HCT116 (cell line): Measurements from ENCODE around the gene DERL2. TPM values are rescaled to one million over a fixed set of nuclear protein-coding genes. Genes with fewer than 3 reads are reported as not detected.

Experiments used
- ATAC-seq: fragments of 200-7000 bp; cut with Tn5 transposase; 2 replicates; pipeline ENCODE4 v1.9.1; 2020; ENCODE audit warnings: mild to moderate bottlenecking, moderate library complexity
- BruUV-seq: library from RNA; stranded (reverse); fragments of 400-500 nt; replicated peaks from 2 replicates; lab custom pipeline; 2021; lab: Mats Ljungman, UMichigan
- CTCF ChIA-PET: fragments of 300-600 bp; sonication (Branson Sonifier 250); formaldehyde crosslinking; loops from one replicate; lab custom pipeline; 2021; ENCODE audit warnings: antibody characterized with exemption; lab: Charles Lee
- POLR2A ChIA-PET: fragments of 300-600, 350-600 bp; sonication (Branson Sonifier 250); formaldehyde crosslinking; loops from one replicate; lab custom pipeline; 2021; ENCODE audit warnings: antibody characterized with exemption; lab: Charles Lee
- RAD21 ChIA-PET, 2 experiments: fragments of 300-600 bp; sonication (Branson Sonifier 250); formaldehyde crosslinking; loops; one replicate each; lab custom pipeline; 2023; ENCODE audit warnings: low total read pairs in 2 of 2; ENCODE audit not compliant: uncharacterized antibody in 2 of 2, unreplicated experiment in 2 of 2, low non-redundant PET in 1 of 2; lab: Charles Lee
- DNase-seq: peaks from one replicate; pipeline ENCODE4 v3.0.0-alpha.2; 2010; ENCODE audit warnings: low read depth, low spot score
- H2AFZ ChIP-seq: fragments of 200-600 bp; shearing (Covaris generic), sonication (generic); 2 replicates; pipeline ENCODE4 v1.6.1; 2017; ENCODE audit warnings: low read depth, mixed run types, mixed read lengths, antibody characterized with exemption, low read length; ENCODE audit not compliant: poor library complexity, severe bottlenecking
- H3K27ac ChIP-seq: 2 replicates; pipeline ENCODE4 v1.5.1; 2012; ENCODE audit warnings: low read depth, low read length
- H3K27me3 ChIP-seq: fragments of 200-600 bp; sonication (generic); 2 replicates; pipeline ENCODE4 v1.6.1; 2016; ENCODE audit warnings: mixed run types, low read length, mixed read lengths; ENCODE audit not compliant: insufficient read depth
- H3K36me3 ChIP-seq, 2 experiments: fragments of 200-500 bp in 1 of 2; fragments of 200-600 bp in 1 of 2; sonication (Bioruptor generic) in 1 of 2; sonication (generic) in 1 of 2; 2 replicates each; pipeline versions ENCODE4 v1.5.1 to v1.6.1; 2014 to 2016; ENCODE audit warnings: low read length in 2 of 2, inconsistent platforms in 1 of 2, mixed read lengths in 1 of 2, mixed run types in 1 of 2; ENCODE audit not compliant: insufficient read depth in 2 of 2, control insufficient read depth in 1 of 2
- H3K4me1 ChIP-seq, 2 experiments: fragments of 200-600 bp in 1 of 2; sonication (generic) in 1 of 2; 2 replicates each; pipeline versions ENCODE4 v1.5.1 to v1.6.1; 2012 to 2017; ENCODE audit warnings: low read length in 2 of 2, inconsistent platforms in 1 of 2, mild to moderate bottlenecking in 1 of 2, mixed read lengths in 1 of 2, mixed run types in 1 of 2, moderate library complexity in 1 of 2; ENCODE audit not compliant: insufficient read depth in 2 of 2, control insufficient read depth in 1 of 2
- H3K4me2 ChIP-seq: fragments of 200-600 bp; sonication (generic); 2 replicates; pipeline ENCODE4 v1.6.1; 2017; ENCODE audit warnings: mixed run types, low read length, mixed read lengths
- H3K4me3 ChIP-seq, 2 experiments: fragments of 200-600 bp in 1 of 2; sonication (generic) in 1 of 2; replicated peaks in 1 of 2; 2 replicates each; pipeline ENCODE4 v1.5.1; 2011 to 2016; ENCODE audit warnings: low read length in 2 of 2, control low read depth in 1 of 2, low read depth in 1 of 2, mild to moderate bottlenecking in 1 of 2, mixed read lengths in 1 of 2, mixed run types in 1 of 2
- H3K79me2 ChIP-seq: fragments of 200-600 bp; sonication (generic); 2 replicates; pipeline ENCODE4 v1.6.1; 2017; ENCODE audit warnings: mild to moderate bottlenecking, mixed run types, low read length, moderate library complexity, mixed read lengths; ENCODE audit not compliant: insufficient read depth
- H3K9ac ChIP-seq: fragments of 200-600 bp; sonication (generic); 2 replicates; pipeline ENCODE4 v1.6.1; 2016; ENCODE audit warnings: low read length, mixed read lengths
- H3K9me2 ChIP-seq: fragments of 200-600 bp; sonication (generic), shearing (Covaris generic); 2 replicates; pipeline ENCODE4 v1.6.1; 2017; ENCODE audit warnings: mixed run types, mild to moderate bottlenecking, moderate library complexity; ENCODE audit not compliant: insufficient read depth
- H3K9me3 ChIP-seq, 2 experiments: fragments of 200-500 bp in 1 of 2; fragments of 200-600 bp in 1 of 2; sonication (Bioruptor generic) in 1 of 2; sonication (generic) in 1 of 2; 2 replicates each; pipeline ENCODE4 v1.6.1; 2014 to 2017; ENCODE audit warnings: low read length in 2 of 2, mixed read lengths in 2 of 2, inconsistent platforms in 1 of 2, low read depth in 1 of 2, mild to moderate bottlenecking in 1 of 2, mixed run types in 1 of 2, moderate library complexity in 1 of 2; ENCODE audit not compliant: control insufficient read depth in 1 of 2, insufficient read depth in 1 of 2
- H4K20me1 ChIP-seq: fragments of 200-600 bp; sonication (generic), shearing (Covaris generic); 2 replicates; pipeline ENCODE4 v1.6.1; 2017; ENCODE audit warnings: mixed run types, mild to moderate bottlenecking, moderate library complexity; ENCODE audit not compliant: insufficient read depth
- ATF3 ChIP-seq: IDR thresholded peaks from 2 replicates; pipeline ENCODE4 v1.6.1; 2012
- CEBPB ChIP-seq: IDR thresholded peaks from 2 replicates; pipeline ENCODE4 v1.6.1; 2012; ENCODE audit warnings: low read depth
- EGR1 ChIP-seq: IDR thresholded peaks from 2 replicates; pipeline ENCODE4 v1.6.1; 2012; ENCODE audit warnings: low read depth
- ELF1 ChIP-seq: IDR thresholded peaks from 2 replicates; pipeline ENCODE4 v1.6.1; 2012; ENCODE audit warnings: low read depth, borderline replicate concordance
- EZH2 ChIP-seq: fragments of 200-600 bp; sonication (generic); IDR thresholded peaks from 2 replicates; pipeline ENCODE4 v1.6.1; 2017; ENCODE audit warnings: antibody characterized with exemption, mixed run types
- EZH2phosphoT487 ChIP-seq: fragments of 200-600 bp; IDR thresholded peaks from 2 replicates; pipeline ENCODE4 v1.6.1; 2018; ENCODE audit warnings: antibody characterized with exemption, borderline replicate concordance
- FOSL1 ChIP-seq: IDR thresholded peaks from 2 replicates; pipeline ENCODE4 v1.6.1; 2012; ENCODE audit warnings: low read depth
- JUND ChIP-seq: IDR thresholded peaks from 2 replicates; pipeline ENCODE4 v1.6.1; 2012
- MAX ChIP-seq: IDR thresholded peaks from 2 replicates; pipeline ENCODE4 v1.6.1; 2012
- POLR2A ChIP-seq: IDR thresholded peaks from 2 replicates; pipeline ENCODE4 v1.7.0; 2011; ENCODE audit warnings: borderline replicate concordance; ENCODE audit not compliant: insufficient read depth, insufficient read length; ENCODE audit errors: extremely low read depth
- SIN3A ChIP-seq: IDR thresholded peaks from 2 replicates; pipeline ENCODE4 v1.6.1; 2012; ENCODE audit warnings: low read depth
- SP1 ChIP-seq: IDR thresholded peaks from 2 replicates; pipeline ENCODE4 v1.6.1; 2012; ENCODE audit warnings: low read depth
- SRF ChIP-seq: IDR thresholded peaks from 2 replicates; pipeline ENCODE4 v1.6.1; 2012; ENCODE audit warnings: low read depth
- ZBTB33 ChIP-seq: IDR thresholded peaks from 2 replicates; pipeline ENCODE4 v1.6.1; 2011; ENCODE audit warnings: mild to moderate bottlenecking, low read length, moderate library complexity; ENCODE audit not compliant: insufficient replicate concordance; ENCODE audit errors: extremely low read depth
- ZFX ChIP-seq: fragments of 450-650 bp; IDR thresholded peaks from 2 replicates; pipeline ENCODE4 v1.6.1; 2017
- ZNF274 ChIP-seq: fragments of 200-500 bp; sonication (Bioruptor generic); IDR thresholded peaks from 2 replicates; pipeline ENCODE4 v1.6.1; 2014; ENCODE audit warnings: mild to moderate bottlenecking, low read depth, low read length, inconsistent platforms
- intact Hi-C: fragments of 100-400 bp; cut with micrococcal nuclease; formaldehyde crosslinking; loops from 2 replicates; pipeline ENCODE4 v1.10.0; 2022
- total RNA-seq: library from RNA; stranded (reverse); gene quantifications from one replicate; pipeline ENCODE4 v1.2.1, GENCODE V29; 2021; ENCODE audit not compliant: unreplicated experiment
- TF ChIP-seq, protein P1 (sequence below): IDR thresholded peaks from 2 replicates; pipeline ENCODE4 v1.6.1; 2012; ENCODE audit warnings: low read depth
- TF ChIP-seq, protein P2 (sequence below), 3 experiments: fragments of 200-600 bp in 1 of 3; sonication (generic) in 1 of 3; IDR thresholded peaks in 2 of 3; conservative IDR thresholded peaks in 1 of 3; 2 replicates each; pipeline ENCODE4 v1.5.1; 2012 to 2017; ENCODE audit warnings: low read depth in 2 of 3, low read length in 2 of 3, antibody characterized with exemption in 1 of 3, borderline replicate concordance in 1 of 3, control low read depth in 1 of 3, mild to moderate bottlenecking in 1 of 3, mixed read lengths in 1 of 3, mixed run types in 1 of 3, moderate library complexity in 1 of 3; ENCODE audit not compliant: insufficient read depth in 1 of 3

Gene DERL2
- total RNA-seq, 1 experiment from 2014 or later = 45.6 TPM

DNA sequence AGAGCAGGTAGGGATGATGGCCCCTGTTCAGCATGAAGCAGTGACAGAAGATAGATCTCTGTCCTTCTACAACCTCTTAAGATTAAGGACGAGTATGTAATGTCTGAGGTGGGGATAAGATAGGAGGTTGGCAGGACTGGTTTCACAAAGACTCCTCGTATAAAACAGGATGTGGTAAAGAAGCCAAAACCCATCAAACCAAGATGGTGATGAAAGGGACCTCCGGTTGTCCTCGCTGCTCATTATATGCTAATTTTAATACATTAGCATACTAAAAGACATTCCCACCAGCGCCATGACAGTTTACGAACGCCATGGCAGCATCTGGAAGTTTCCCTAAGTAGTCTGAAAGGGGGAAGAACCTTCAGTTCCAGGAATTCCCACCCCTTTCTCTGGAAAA, 27.6 kb upstream of the DERL2 start:
- ChIA-PET RAD21 (no interaction called here), POLR2A (no interaction called here), CTCF (no interaction called here)
- Histone ChIP-seq H3K27me3 (no peaks in the 10 kb centered on the region), H4K20me1 (no peaks in the 10 kb centered on the region), H3K4me3 (no peak overlapping the region), H3K4me1 (peaks cover 13 to 19% of the 10 kb centered on the region in 2 experiments; a peak in 3 of 4 replicates), H3K9ac (no peak overlapping the region), H3K4me2 (no peak overlapping the region), H3K9me2 (no peaks in the 10 kb centered on the region), H3K27ac (no peak overlapping the region), H3K9me3 (no peaks in the 10 kb centered on the region), H3K36me3 (no peaks in the 10 kb centered on the region), H2AFZ (no peak overlapping the region), H3K79me2 (no peaks in the 10 kb centered on the region)
- DNase-seq (no peak), ATAC-seq (no peak)
- no TSS peak for BruUV-seq
- TF ChIP-seq FOSL1 = no peak
- TF ChIP-seq POLR2A = no peak
- no peak for TF ChIP-seq ZBTB33
- no peak for TF ChIP-seq EZH2phosphoT487
- no peak for TF ChIP-seq SRF
- TF ChIP-seq ZFX = no peak
- TF ChIP-seq EZH2 = no peak
- TF ChIP-seq SP1 = no peak
- TF ChIP-seq, protein P1, sequence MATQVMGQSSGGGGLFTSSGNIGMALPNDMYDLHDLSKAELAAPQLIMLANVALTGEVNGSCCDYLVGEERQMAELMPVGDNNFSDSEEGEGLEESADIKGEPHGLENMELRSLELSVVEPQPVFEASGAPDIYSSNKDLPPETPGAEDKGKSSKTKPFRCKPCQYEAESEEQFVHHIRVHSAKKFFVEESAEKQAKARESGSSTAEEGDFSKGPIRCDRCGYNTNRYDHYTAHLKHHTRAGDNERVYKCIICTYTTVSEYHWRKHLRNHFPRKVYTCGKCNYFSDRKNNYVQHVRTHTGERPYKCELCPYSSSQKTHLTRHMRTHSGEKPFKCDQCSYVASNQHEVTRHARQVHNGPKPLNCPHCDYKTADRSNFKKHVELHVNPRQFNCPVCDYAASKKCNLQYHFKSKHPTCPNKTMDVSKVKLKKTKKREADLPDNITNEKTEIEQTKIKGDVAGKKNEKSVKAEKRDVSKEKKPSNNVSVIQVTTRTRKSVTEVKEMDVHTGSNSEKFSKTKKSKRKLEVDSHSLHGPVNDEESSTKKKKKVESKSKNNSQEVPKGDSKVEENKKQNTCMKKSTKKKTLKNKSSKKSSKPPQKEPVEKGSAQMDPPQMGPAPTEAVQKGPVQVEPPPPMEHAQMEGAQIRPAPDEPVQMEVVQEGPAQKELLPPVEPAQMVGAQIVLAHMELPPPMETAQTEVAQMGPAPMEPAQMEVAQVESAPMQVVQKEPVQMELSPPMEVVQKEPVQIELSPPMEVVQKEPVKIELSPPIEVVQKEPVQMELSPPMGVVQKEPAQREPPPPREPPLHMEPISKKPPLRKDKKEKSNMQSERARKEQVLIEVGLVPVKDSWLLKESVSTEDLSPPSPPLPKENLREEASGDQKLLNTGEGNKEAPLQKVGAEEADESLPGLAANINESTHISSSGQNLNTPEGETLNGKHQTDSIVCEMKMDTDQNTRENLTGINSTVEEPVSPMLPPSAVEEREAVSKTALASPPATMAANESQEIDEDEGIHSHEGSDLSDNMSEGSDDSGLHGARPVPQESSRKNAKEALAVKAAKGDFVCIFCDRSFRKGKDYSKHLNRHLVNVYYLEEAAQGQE = no peak
- TF ChIP-seq SIN3A = no peak
- no peak for TF ChIP-seq JUND
- no peak for TF ChIP-seq ELF1
- TF ChIP-seq ZNF274 = no peak
- TF ChIP-seq, protein P2, sequence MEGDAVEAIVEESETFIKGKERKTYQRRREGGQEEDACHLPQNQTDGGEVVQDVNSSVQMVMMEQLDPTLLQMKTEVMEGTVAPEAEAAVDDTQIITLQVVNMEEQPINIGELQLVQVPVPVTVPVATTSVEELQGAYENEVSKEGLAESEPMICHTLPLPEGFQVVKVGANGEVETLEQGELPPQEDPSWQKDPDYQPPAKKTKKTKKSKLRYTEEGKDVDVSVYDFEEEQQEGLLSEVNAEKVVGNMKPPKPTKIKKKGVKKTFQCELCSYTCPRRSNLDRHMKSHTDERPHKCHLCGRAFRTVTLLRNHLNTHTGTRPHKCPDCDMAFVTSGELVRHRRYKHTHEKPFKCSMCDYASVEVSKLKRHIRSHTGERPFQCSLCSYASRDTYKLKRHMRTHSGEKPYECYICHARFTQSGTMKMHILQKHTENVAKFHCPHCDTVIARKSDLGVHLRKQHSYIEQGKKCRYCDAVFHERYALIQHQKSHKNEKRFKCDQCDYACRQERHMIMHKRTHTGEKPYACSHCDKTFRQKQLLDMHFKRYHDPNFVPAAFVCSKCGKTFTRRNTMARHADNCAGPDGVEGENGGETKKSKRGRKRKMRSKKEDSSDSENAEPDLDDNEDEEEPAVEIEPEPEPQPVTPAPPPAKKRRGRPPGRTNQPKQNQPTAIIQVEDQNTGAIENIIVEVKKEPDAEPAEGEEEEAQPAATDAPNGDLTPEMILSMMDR (IDR thresholded peaks at IDR 0.05 in 2 of 3, conservative IDR thresholded peaks at IDR 0.05 in 1 of 3; ENCODE audit: borderline replicate concordance in 1 of 3, insufficient read depth in 1 of 3, low read depth in 2 of 3, low read length in 2 of 3) = no peak
- TF ChIP-seq EGR1 = no peak
- no peak for TF ChIP-seq MAX
- no peak for TF ChIP-seq ATF3
- no peak for TF ChIP-seq CEBPB
- intact Hi-C loops = no loop called here
